T-helper 1 cell (primary cell): ENCODE measurements around the gene NUP210.

ENCODE experiments used
- DNase-seq, 5 donors: peaks; one replicate each; pipeline ENCODE4 v3.0.0-alpha.2; 2012 to 2020

The NUP210 gene

GRCh38 chr3:13347390-13347950, 72.7 kb downstream of the NUP210 start:
- no peak for DNase-seq

GRCh38 chr3:13346481-13347389, 73.4 kb downstream of the NUP210 start:
- DNase-seq: peak; percentile 50 to 86 (median 65)

GRCh38 chr3:13345772-13346171, 74.3 kb downstream of the NUP210 start:
- no peak for DNase-seq

- no peak for DNase-seq
Measured at GRCh38 chr3:13345284-13345683, 74.8 kb downstream of the NUP210 start.

- DNase-seq: no peak
Measured at GRCh38 chr3:13344663-13345062, 75.5 kb downstream of the NUP210 start.

GRCh38 chr3:13343601-13344000, 76.5 kb downstream of the NUP210 start:
- no peak for DNase-seq

GRCh38 chr3:13341229-13341905, 78.8 kb downstream of the NUP210 start:
- no peak for DNase-seq

GRCh38 chr3:13339833-13340232, 80.3 kb downstream of the NUP210 start:
- no peak for DNase-seq

GRCh38 chr3:13338996-13339395, 81.1 kb downstream of the NUP210 start:
- DNase-seq: no peak

- DNase-seq: no peak
Measured at GRCh38 chr3:13338231-13338630, 81.9 kb downstream of the NUP210 start.

- no peak for DNase-seq
Measured at GRCh38 chr3:13336592-13336991, 83.5 kb downstream of the NUP210 start.

GRCh38 chr3:13335503-13335902, 84.6 kb downstream of the NUP210 start:
- DNase-seq: no peak

GRCh38 chr3:13335059-13335458, 85.1 kb downstream of the NUP210 start:
- DNase-seq: no peak

GRCh38 chr3:13333236-13333897, 86.8 kb downstream of the NUP210 start:
- no peak for DNase-seq

GRCh38 chr3:13332740-13333139, 87.4 kb downstream of the NUP210 start:
- DNase-seq: no peak

- no peak for DNase-seq
Measured at GRCh38 chr3:13332158-13332557, 88.0 kb downstream of the NUP210 start.

- no peak for DNase-seq
Measured at GRCh38 chr3:13329746-13330145, 90.4 kb downstream of the NUP210 start.

- DNase-seq: no peak
Measured at GRCh38 chr3:13325892-13326443, 94.2 kb downstream of the NUP210 start.

GRCh38 chr3:13324835-13325501, 95.2 kb downstream of the NUP210 start:
- no peak for DNase-seq

- DNase-seq: no peak
Measured at GRCh38 chr3:13323822-13324221, 96.3 kb downstream of the NUP210 start.

- DNase-seq: no peak
Measured at GRCh38 chr3:13322324-13322723, 97.8 kb downstream of the NUP210 start.

- DNase-seq: no peak
Measured at GRCh38 chr3:13319564-13320220, 100.4 kb downstream of the NUP210 start.
